Neutrophil (primary cell): ENCODE results near the gene GFRAL.

ENCODE experiments used
- H3K27ac ChIP-seq: fragments of 200-600 bp; sonication (generic); 2 replicates; pipeline ENCODE4 v1.5.1; 2016; ENCODE audit warnings: mild to moderate bottlenecking, moderate library complexity
- H3K27me3 ChIP-seq: fragments of 200-600 bp; sonication (generic); 2 replicates; pipeline ENCODE4 v1.6.0; 2016; ENCODE audit warnings: mild to moderate bottlenecking
- H3K36me3 ChIP-seq: fragments of 200-600 bp; sonication (generic); 2 replicates; pipeline ENCODE4 v1.5.1; 2017
- H3K4me1 ChIP-seq, 2 experiments: fragments of 200-600 bp in 1 of 2; sonication (generic) in 1 of 2; 1 replicate in 1 of 2; 2 replicates in 1 of 2; pipeline versions ENCODE4 v1.5.1 to v1.6.1; 2013 to 2016; ENCODE audit warnings: low read depth in 1 of 2, low read length in 1 of 2, mild to moderate bottlenecking in 1 of 2, moderate library complexity in 1 of 2; ENCODE audit not compliant: control insufficient read depth in 1 of 2, insufficient read depth in 1 of 2
- H3K4me3 ChIP-seq, 2 experiments: fragments of 200-600 bp in 1 of 2; sonication (generic) in 1 of 2; 1 replicate in 1 of 2; 2 replicates in 1 of 2; pipeline ENCODE4 v1.5.1; 2013 to 2016; ENCODE audit warnings: low read depth in 1 of 2, low read length in 1 of 2, mild to moderate bottlenecking in 1 of 2, moderate library complexity in 1 of 2
- H3K9me3 ChIP-seq: fragments of 200-600 bp; sonication (generic); 2 replicates; pipeline ENCODE4 v1.5.1; 2016
- TF ChIP-seq, protein P1 (sequence below): fragments of 200-600 bp; sonication (generic); IDR thresholded peaks from 2 replicates; pipeline ENCODE4 v1.5.1; 2016; ENCODE audit warnings: antibody characterized with exemption

GFRAL gene

DNA sequence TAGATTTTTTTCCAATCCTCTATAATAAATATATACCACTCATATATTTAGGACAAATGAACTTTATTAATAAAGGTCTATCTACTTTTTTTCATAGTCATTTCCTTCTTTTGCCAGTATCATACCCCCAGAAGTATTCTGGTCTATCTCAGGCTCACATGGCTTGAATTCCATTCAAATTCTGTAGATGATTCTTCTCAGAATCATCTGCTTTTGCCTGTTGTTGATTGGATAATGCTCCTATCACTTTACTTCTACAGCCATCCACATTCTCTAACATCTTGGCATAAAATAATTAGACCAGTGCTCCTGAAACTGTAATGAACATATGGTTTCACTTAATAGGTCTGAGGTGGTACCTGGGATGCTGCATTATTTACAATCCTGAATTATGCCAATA lies 121.2 kb downstream of the GFRAL start:
- no peaks in the 10 kb centered on the region for H3K27me3 ChIP-seq
- no peaks in the 10 kb centered on the region for H3K9me3 ChIP-seq
- H3K4me1 ChIP-seq = no peaks in the 10 kb centered on the region
- no peak overlapping the region for H3K4me3 ChIP-seq
- no peak overlapping the region for H3K27ac ChIP-seq
- no peaks in the 10 kb centered on the region for H3K36me3 ChIP-seq
- TF ChIP-seq, protein P1, sequence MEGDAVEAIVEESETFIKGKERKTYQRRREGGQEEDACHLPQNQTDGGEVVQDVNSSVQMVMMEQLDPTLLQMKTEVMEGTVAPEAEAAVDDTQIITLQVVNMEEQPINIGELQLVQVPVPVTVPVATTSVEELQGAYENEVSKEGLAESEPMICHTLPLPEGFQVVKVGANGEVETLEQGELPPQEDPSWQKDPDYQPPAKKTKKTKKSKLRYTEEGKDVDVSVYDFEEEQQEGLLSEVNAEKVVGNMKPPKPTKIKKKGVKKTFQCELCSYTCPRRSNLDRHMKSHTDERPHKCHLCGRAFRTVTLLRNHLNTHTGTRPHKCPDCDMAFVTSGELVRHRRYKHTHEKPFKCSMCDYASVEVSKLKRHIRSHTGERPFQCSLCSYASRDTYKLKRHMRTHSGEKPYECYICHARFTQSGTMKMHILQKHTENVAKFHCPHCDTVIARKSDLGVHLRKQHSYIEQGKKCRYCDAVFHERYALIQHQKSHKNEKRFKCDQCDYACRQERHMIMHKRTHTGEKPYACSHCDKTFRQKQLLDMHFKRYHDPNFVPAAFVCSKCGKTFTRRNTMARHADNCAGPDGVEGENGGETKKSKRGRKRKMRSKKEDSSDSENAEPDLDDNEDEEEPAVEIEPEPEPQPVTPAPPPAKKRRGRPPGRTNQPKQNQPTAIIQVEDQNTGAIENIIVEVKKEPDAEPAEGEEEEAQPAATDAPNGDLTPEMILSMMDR = no peak

- no peaks in the 10 kb centered on the region for H3K27me3 ChIP-seq
- no peaks in the 10 kb centered on the region for H3K4me1 ChIP-seq
- H3K27ac ChIP-seq = no peak overlapping the region
- no peaks in the 10 kb centered on the region for H3K36me3 ChIP-seq
- TF ChIP-seq, protein P1 = no peak
- H3K4me3 ChIP-seq = no peak overlapping the region
- H3K9me3 ChIP-seq = no peaks in the 10 kb centered on the region
Measured at GRCh38 chr6:55449225-55449624, 122.0 kb downstream of the GFRAL start.

DNA sequence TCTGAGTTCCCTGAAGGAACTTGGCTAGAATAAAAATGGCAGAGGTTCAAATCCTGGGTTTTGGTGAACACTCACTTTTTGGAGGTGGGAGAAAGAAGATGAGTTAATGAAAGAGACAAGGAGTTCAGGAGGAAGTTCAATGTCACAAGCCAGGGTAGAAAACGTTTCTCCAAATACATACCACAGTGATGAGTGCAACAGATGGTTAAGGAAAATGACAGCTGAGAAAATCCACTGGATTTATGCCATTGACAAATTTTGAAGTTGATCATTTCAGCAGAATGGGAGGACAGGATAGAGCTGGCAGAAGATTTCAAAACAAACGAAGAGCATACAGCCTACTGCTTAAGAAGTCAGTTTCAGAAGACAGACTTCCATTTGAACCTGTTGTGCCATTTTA lies 122.7 kb downstream of the GFRAL start:
- Histone ChIP-seq H3K4me1 (no peaks in the 10 kb centered on the region), H3K36me3 (no peaks in the 10 kb centered on the region), H3K4me3 (no peak overlapping the region), H3K27ac (no peak overlapping the region), H3K9me3 (no peaks in the 10 kb centered on the region), H3K27me3 (no peaks in the 10 kb centered on the region)
- TF ChIP-seq, protein P1 = no peak
